HCEC 1CT (cell line): Measurements from ENCODE around the gene OR52A1.

Experiments
- DNase-seq: peaks from one replicate; pipeline ENCODE4 v3.0.0-alpha.2; 2017

OR52A1 gene

GRCh38 chr11:5131584-5132335 is 22.8 kb downstream of the OR52A1 start:
- DNase-seq, result no peak

- DNase-seq, result no peak
Measured at GRCh38 chr11:5129457-5129877, 25.1 kb downstream of the OR52A1 start.

GRCh38 chr11:5124891-5125620 is 29.5 kb downstream of the OR52A1 start:
- DNase-seq, result no peak

GRCh38 chr11:5123802-5124521 is 30.6 kb downstream of the OR52A1 start:
- DNase-seq, result peak; percentile 42

GRCh38 chr11:5118893-5119292 is 35.7 kb downstream of the OR52A1 start:
- no peak for DNase-seq

GRCh38 chr11:5117588-5117987 is 37.0 kb downstream of the OR52A1 start:
- DNase-seq, result no peak

GRCh38 chr11:5115339-5115738 is 39.2 kb downstream of the OR52A1 start:
- DNase-seq, result no peak

- no peak for DNase-seq
Measured at GRCh38 chr11:5107285-5107684, 47.3 kb downstream of the OR52A1 start.

GRCh38 chr11:5103066-5103465 is 51.5 kb downstream of the OR52A1 start:
- DNase-seq, result no peak

- no peak for DNase-seq
Measured at GRCh38 chr11:5102246-5102645, 52.3 kb downstream of the OR52A1 start.

- DNase-seq, result no peak
Measured at GRCh38 chr11:5096011-5096410, 58.5 kb downstream of the OR52A1 start.
